Measurements from ENCODE around the gene ZNF277. TPM values are rescaled to one million over a fixed set of nuclear protein-coding genes. Genes with fewer than 3 reads are reported as not detected.

Gene ZNF277
- total RNA-seq, 2 donors from 2014 or later, result 15.9 to 29.8 TPM

- Histone ChIP-seq H3K27me3 (no peaks in the 10 kb centered on the region), H3K4me3 (no peak overlapping the region), H3K9me3 (no peaks in the 10 kb centered on the region), H3K4me1 (peaks cover 0 to 12% of the 10 kb centered on the region in 2 donors), H3K36me3 (no peaks in the 10 kb centered on the region), H3K27ac (no peak overlapping the region)
- TF ChIP-seq CTCF (IDR thresholded peaks at IDR 0.05), result no peak
- no peak for DNase-seq (ENCODE audit: low spot score)
These were observed 34.8 kb upstream of the ZNF277 start for GRCh38 chr7:112171673-112172072.

DNA sequence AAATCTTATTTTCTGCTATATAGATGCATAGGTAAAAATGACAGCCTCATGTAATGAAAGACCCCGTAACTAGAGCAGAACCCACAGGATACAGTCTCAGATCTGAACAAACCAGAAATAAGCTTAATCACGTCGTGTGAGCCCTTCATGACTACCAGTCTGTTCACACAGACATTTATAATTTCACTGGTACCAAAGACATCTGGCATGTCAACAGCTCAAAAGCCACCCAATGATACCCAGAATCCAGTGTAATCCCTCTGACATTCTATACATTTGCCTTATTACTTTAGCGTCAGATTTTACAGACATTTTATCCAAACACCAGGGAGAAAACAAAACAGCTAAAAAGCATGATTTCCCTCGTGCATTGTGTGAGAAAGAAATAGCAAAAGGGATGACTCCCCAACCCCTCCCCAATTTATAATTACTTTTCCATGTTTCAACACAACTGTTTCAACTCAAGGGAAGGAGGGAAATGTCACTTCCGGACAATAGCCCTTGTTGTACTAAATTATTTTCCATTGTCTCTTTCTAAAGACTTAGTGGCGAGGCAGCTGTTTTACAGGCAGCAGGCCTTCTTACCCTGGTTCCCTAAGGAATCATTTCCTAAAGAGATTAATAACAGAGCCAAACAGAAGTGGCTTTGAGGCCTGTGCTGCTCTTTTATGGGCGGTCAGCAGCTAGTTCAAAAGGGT is 33.5 kb upstream of the ZNF277 start:
- H3K4me3 ChIP-seq, result no peak overlapping the region
- peak overlapping the region in 1 of 2 donors; percentile 4 for H3K27ac ChIP-seq
- TF ChIP-seq CTCF (IDR thresholded peaks at IDR 0.05), result no peak

DNA sequence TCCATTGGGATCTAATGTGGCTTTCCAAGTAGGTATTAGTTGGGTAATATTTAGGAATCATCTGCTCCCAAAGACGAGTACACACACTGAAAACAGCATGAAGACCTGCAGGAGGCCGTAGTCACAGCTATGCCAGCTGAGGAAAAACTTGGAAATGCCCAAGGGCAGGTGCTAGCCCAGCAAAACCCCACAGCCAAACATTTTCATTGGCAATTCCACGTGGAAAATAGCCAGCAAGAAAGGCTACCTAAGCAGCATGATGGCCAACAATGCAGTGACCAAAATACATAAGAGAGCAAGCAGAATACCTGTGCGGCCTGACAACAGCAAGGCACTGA is 33.0 kb upstream of the ZNF277 start:
- TF ChIP-seq CTCF (IDR thresholded peaks at IDR 0.05), result no peak
- peak overlapping the region in 1 of 2 donors; percentile 4 for H3K27ac ChIP-seq
- no peak overlapping the region for H3K4me3 ChIP-seq

More for the DNA sequence above, 33.5 kb upstream of the ZNF277 start:
- H3K27me3 ChIP-seq, result no peaks in the 10 kb centered on the region
- no peaks in the 10 kb centered on the region for H3K9me3 ChIP-seq
- peaks cover 0 to 12% of the 10 kb centered on the region in 2 donors for H3K4me1 ChIP-seq
- no peak for DNase-seq (ENCODE audit: low spot score)
- no peaks in the 10 kb centered on the region for H3K36me3 ChIP-seq

GRCh38 chr7:112174192-112174591 is 32.3 kb upstream of the ZNF277 start:
- no peak for TF ChIP-seq CTCF (IDR thresholded peaks at IDR 0.05)
- Histone ChIP-seq H3K27me3 (no peaks in the 10 kb centered on the region), H3K27ac (no peak overlapping the region), H3K9me3 (no peaks in the 10 kb centered on the region), H3K4me3 (no peak overlapping the region), H3K4me1 (peaks cover 0 to 12% of the 10 kb centered on the region in 2 donors), H3K36me3 (no peaks in the 10 kb centered on the region)
- DNase-seq (ENCODE audit: low spot score), result no peak

More for the DNA sequence above, 33.0 kb upstream of the ZNF277 start:
- no peaks in the 10 kb centered on the region for H3K36me3 ChIP-seq
- no peaks in the 10 kb centered on the region for H3K27me3 ChIP-seq
- H3K9me3 ChIP-seq, result no peaks in the 10 kb centered on the region
- no peak for DNase-seq (ENCODE audit: low spot score)
- H3K4me1 ChIP-seq, result peaks cover 0 to 12% of the 10 kb centered on the region in 2 donors

GRCh38 chr7:112176241-112176640 is 30.3 kb upstream of the ZNF277 start:
- H3K9me3 ChIP-seq, result no peaks in the 10 kb centered on the region
- no peak for DNase-seq (ENCODE audit: low spot score)
- H3K4me1 ChIP-seq, result peaks cover 0 to 20% of the 10 kb centered on the region in 2 donors
- no peaks in the 10 kb centered on the region for H3K36me3 ChIP-seq
- no peak overlapping the region for H3K4me3 ChIP-seq
- H3K27ac ChIP-seq, result no peak overlapping the region
- no peaks in the 10 kb centered on the region for H3K27me3 ChIP-seq
- no peak for TF ChIP-seq CTCF (IDR thresholded peaks at IDR 0.05)

Data from right atrium auricular region (tissue), 2 donors.